IPS DF 4.7 (cell line): ENCODE measurements around the gene MRPL57.
"Not testable (repeated sequence)": the region's sequence is repeated elsewhere in the genome, so short reads cannot be mapped to it uniquely, and the experiment has no call there.

ENCODE experiments used
- DNase-seq: peaks from one replicate; pipeline ENCODE4 v3.0.0-alpha.2; 2013; ENCODE audit warnings: low spot score; ENCODE audit errors: extremely low read depth

The MRPL57 gene

GRCh38 chr13:21194756-21195155, 18.3 kb downstream of the MRPL57 start:
- DNase-seq, result not testable (repeated sequence)

- not testable (repeated sequence) for DNase-seq
These were observed 21.3 kb downstream of the MRPL57 start for GRCh38 chr13:21197606-21198225.

GRCh38 chr13:21198391-21198790, 21.9 kb downstream of the MRPL57 start:
- not testable (repeated sequence) for DNase-seq

- not testable (repeated sequence) for DNase-seq
These were observed 25.2 kb downstream of the MRPL57 start for GRCh38 chr13:21201456-21202190.

- DNase-seq, result no peak
These were observed 26.5 kb downstream of the MRPL57 start for GRCh38 chr13:21202767-21203531.

- no peak for DNase-seq
These were observed 32.2 kb downstream of the MRPL57 start for GRCh38 chr13:21208652-21209154.

GRCh38 chr13:21212138-21212775, 35.8 kb downstream of the MRPL57 start:
- DNase-seq, result no peak

- not testable (repeated sequence) for DNase-seq
These were observed 39.0 kb downstream of the MRPL57 start for GRCh38 chr13:21215419-21215818.

GRCh38 chr13:21216332-21216731, 39.9 kb downstream of the MRPL57 start:
- no peak for DNase-seq

GRCh38 chr13:21218351-21219035, 42.0 kb downstream of the MRPL57 start:
- DNase-seq, result no peak

GRCh38 chr13:21219036-21219381, 42.6 kb downstream of the MRPL57 start:
- DNase-seq, result no peak

- not testable (repeated sequence) for DNase-seq
These were observed 43.3 kb downstream of the MRPL57 start for GRCh38 chr13:21219716-21220115.

- no peak for DNase-seq
These were observed 44.8 kb downstream of the MRPL57 start for GRCh38 chr13:21221268-21221667.

GRCh38 chr13:21225082-21225481, 48.6 kb downstream of the MRPL57 start:
- no peak for DNase-seq

- no peak for DNase-seq
These were observed 49.6 kb downstream of the MRPL57 start for GRCh38 chr13:21225841-21226581.

- no peak for DNase-seq
These were observed 51.5 kb downstream of the MRPL57 start for GRCh38 chr13:21227917-21228316.
